Activated gamma-delta T cell (primary cell): ENCODE data around the gene ARMH4.
A peak's percentile ranks its signal among the peaks of the same experiment; 100 is the strongest.

ENCODE experiments used
- DNase-seq: peaks from one replicate; lab custom pipeline; 2025; lab: John Stamatoyannopoulos, UW
- total RNA-seq, 2 donors: gene quantifications; one replicate each; lab custom pipeline; 2026; lab: John Stamatoyannopoulos, UW

ARMH4 gene
- 0.10 to 0.57 reads per million in 2 donors for total RNA-seq

- peak; percentile 49 for DNase-seq
These were observed at the start of gene ARMH4 for GRCh38 chr14:58152014-58152857. TSS of gene ARMH4 (minus strand) at chr14:58152213. CDS start at chr14:58139358, 12,855 bp downstream.

GRCh38 chr14:58200846-58201245 lies 48.8 kb upstream of the ARMH4 start:
- no peak for DNase-seq

GRCh38 chr14:58200480-58200841 lies 48.4 kb upstream of the ARMH4 start:
- no peak for DNase-seq

GRCh38 chr14:58199726-58200479 lies 47.9 kb upstream of the ARMH4 start, which contains the start of gene ACTR10:
TSS of gene ACTR10 (plus strand) at chr14:58200149. CDS start at chr14:58200218, 69 bp downstream.
- DNase-seq: peak; percentile 71

GRCh38 chr14:58198086-58198485 lies 46.1 kb upstream of the ARMH4 start:
- no peak for DNase-seq

GRCh38 chr14:58196198-58196597 lies 44.2 kb upstream of the ARMH4 start:
- DNase-seq: no peak

- no peak for DNase-seq
These were observed 41.5 kb upstream of the ARMH4 start for GRCh38 chr14:58193542-58193941.

- DNase-seq: no peak
These were observed 40.0 kb upstream of the ARMH4 start for GRCh38 chr14:58191763-58192601.

GRCh38 chr14:58189176-58189575 lies 37.2 kb upstream of the ARMH4 start:
- no peak for DNase-seq

- DNase-seq: no peak
These were observed 25.1 kb upstream of the ARMH4 start for GRCh38 chr14:58177125-58177524.

- DNase-seq: no peak
These were observed 19.1 kb upstream of the ARMH4 start for GRCh38 chr14:58171090-58171489.

GRCh38 chr14:58167891-58168290 lies 15.9 kb upstream of the ARMH4 start:
- no peak for DNase-seq

- no peak for DNase-seq
These were observed 15.0 kb upstream of the ARMH4 start for GRCh38 chr14:58167057-58167456.

- DNase-seq: peak; percentile 19
These were observed 14.3 kb upstream of the ARMH4 start for GRCh38 chr14:58166005-58166983.

- no peak for DNase-seq
These were observed 8.5 kb upstream of the ARMH4 start for GRCh38 chr14:58160561-58160960.

- DNase-seq: peak; percentile 19
These were observed 640 bp downstream of the ARMH4 start for GRCh38 chr14:58151133-58152013.

- DNase-seq: no peak
These were observed 1.7 kb downstream of the ARMH4 start for GRCh38 chr14:58150243-58150805.

GRCh38 chr14:58149196-58149595 lies 2.8 kb downstream of the ARMH4 start:
- DNase-seq: no peak

- no peak for DNase-seq
These were observed 5.6 kb downstream of the ARMH4 start for GRCh38 chr14:58146399-58146798.
